Loucy (cell line): Measurements from ENCODE around the gene TMEM82.

Experiments used
- H2AFZ ChIP-seq: fragments of 200-600 bp; sonication (generic); 2 replicates; pipeline ENCODE4 v1.6.0; 2016; ENCODE audit warnings: antibody characterized with exemption, mild to moderate bottlenecking, low read length, moderate library complexity
- H3F3A ChIP-seq: fragments of 200-600 bp; 2 replicates; pipeline ENCODE4 v1.6.0; 2016; ENCODE audit warnings: antibody characterized with exemption, low read depth, mild to moderate bottlenecking
- H3K27me3 ChIP-seq: fragments of 200-600 bp; sonication (generic); 2 replicates; pipeline ENCODE4 v1.6.1; 2014; ENCODE audit warnings: low read length, mild to moderate bottlenecking; ENCODE audit not compliant: insufficient read depth, poor library complexity, severe bottlenecking
- H3K36me3 ChIP-seq: fragments of 200-600 bp; sonication (generic); 2 replicates; pipeline ENCODE4 v1.6.1; 2016; ENCODE audit warnings: low read length; ENCODE audit not compliant: insufficient read depth
- H3K4me1 ChIP-seq: fragments of 200-600 bp; sonication (generic); 2 replicates; pipeline ENCODE4 v1.5.1; 2014; ENCODE audit warnings: low read length, mild to moderate bottlenecking; ENCODE audit not compliant: insufficient read depth, poor library complexity, severe bottlenecking
- H3K4me2 ChIP-seq: fragments of 200-600 bp; sonication (generic); 2 replicates; pipeline ENCODE4 v1.6.0; 2014; ENCODE audit warnings: antibody characterized with exemption, low read length, low read depth, mild to moderate bottlenecking; ENCODE audit not compliant: poor library complexity, severe bottlenecking
- H3K4me3 ChIP-seq: fragments of 200-600 bp; sonication (generic); 2 replicates; pipeline ENCODE4 v1.5.1; 2014; ENCODE audit warnings: low read length, mild to moderate bottlenecking, mixed read lengths; ENCODE audit not compliant: poor library complexity, severe bottlenecking
- H3K79me2 ChIP-seq: fragments of 200-600 bp; sonication (generic); 2 replicates; pipeline ENCODE4 v1.6.1; 2014; ENCODE audit warnings: low read length; ENCODE audit not compliant: insufficient read depth
- H3K9ac ChIP-seq: fragments of 200-600 bp; sonication (generic); 2 replicates; pipeline ENCODE4 v1.6.0; 2014; ENCODE audit warnings: mild to moderate bottlenecking, low read depth, low read length, moderate library complexity; ENCODE audit not compliant: poor library complexity, severe bottlenecking
- H3K9me2 ChIP-seq: fragments of 200-600 bp; sonication (generic); replicated peaks from 2 replicates; pipeline ENCODE4 v1.6.1; 2016; ENCODE audit warnings: low read depth, low read length, mixed read lengths
- H3K9me3 ChIP-seq: fragments of 200-600 bp; sonication (generic); 2 replicates; pipeline ENCODE4 v1.6.1; 2014; ENCODE audit warnings: mild to moderate bottlenecking, antibody characterized with exemption, low read length, low read depth; ENCODE audit not compliant: insufficient read depth
- H4K20me1 ChIP-seq: fragments of 200-600 bp; sonication (generic); 2 replicates; pipeline ENCODE4 v1.6.0; 2014; ENCODE audit warnings: antibody characterized with exemption, low read length, mild to moderate bottlenecking; ENCODE audit not compliant: insufficient read depth, poor library complexity, severe bottlenecking
- EZH2phosphoT487 ChIP-seq: fragments of 200-600 bp; IDR thresholded peaks from 2 replicates; pipeline ENCODE4 v1.6.1; 2018; ENCODE audit warnings: antibody characterized with exemption, mild to moderate bottlenecking, moderate library complexity, borderline replicate concordance
- TF ChIP-seq, protein P1 (sequence below): fragments of 200-600 bp; sonication (generic); conservative IDR thresholded peaks from 2 replicates; pipeline ENCODE4 v1.5.1; 2014; ENCODE audit warnings: mild to moderate bottlenecking, antibody characterized with exemption, low read length

TMEM82 gene

GRCh38 chr1:15751717-15752116 lies 9.4 kb downstream of the TMEM82 start:
- TF ChIP-seq, protein P1, sequence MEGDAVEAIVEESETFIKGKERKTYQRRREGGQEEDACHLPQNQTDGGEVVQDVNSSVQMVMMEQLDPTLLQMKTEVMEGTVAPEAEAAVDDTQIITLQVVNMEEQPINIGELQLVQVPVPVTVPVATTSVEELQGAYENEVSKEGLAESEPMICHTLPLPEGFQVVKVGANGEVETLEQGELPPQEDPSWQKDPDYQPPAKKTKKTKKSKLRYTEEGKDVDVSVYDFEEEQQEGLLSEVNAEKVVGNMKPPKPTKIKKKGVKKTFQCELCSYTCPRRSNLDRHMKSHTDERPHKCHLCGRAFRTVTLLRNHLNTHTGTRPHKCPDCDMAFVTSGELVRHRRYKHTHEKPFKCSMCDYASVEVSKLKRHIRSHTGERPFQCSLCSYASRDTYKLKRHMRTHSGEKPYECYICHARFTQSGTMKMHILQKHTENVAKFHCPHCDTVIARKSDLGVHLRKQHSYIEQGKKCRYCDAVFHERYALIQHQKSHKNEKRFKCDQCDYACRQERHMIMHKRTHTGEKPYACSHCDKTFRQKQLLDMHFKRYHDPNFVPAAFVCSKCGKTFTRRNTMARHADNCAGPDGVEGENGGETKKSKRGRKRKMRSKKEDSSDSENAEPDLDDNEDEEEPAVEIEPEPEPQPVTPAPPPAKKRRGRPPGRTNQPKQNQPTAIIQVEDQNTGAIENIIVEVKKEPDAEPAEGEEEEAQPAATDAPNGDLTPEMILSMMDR, result no peak
- no peak for TF ChIP-seq EZH2phosphoT487
- no peaks in the 10 kb centered on the region for H3K79me2 ChIP-seq
- H2AFZ ChIP-seq, result no peak overlapping the region
- no peak overlapping the region for H3K4me3 ChIP-seq
- H3K9me3 ChIP-seq, result no peaks in the 10 kb centered on the region
- H4K20me1 ChIP-seq, result no peaks in the 10 kb centered on the region
- H3F3A ChIP-seq, result no peaks in the 10 kb centered on the region
- H3K9ac ChIP-seq, result no peak overlapping the region
- no peaks in the 10 kb centered on the region for H3K27me3 ChIP-seq
- H3K4me1 ChIP-seq, result no peaks in the 10 kb centered on the region
- no peaks in the 10 kb centered on the region for H3K9me2 ChIP-seq
- H3K4me2 ChIP-seq, result no peak overlapping the region
- no peaks in the 10 kb centered on the region for H3K36me3 ChIP-seq

DNA sequence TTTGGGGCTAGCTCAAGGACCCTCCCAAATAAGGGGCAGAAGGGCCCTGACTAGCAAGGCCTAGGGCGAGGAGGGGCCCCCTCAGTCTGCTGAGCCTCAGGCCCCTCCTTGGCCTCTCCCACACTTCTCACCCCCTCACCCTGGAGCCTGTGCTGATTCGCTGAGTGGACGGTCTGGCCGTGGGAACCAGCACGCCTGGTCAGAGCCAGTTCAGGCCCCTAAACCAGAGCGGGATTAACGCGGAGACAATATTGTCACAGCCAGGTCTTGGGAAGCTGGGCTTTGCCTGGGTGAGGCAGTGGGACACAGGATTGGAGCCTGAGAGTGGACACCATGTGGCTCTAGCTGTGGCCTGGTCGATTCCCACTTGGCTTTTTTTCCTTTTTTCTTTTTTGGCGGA lies 11.5 kb downstream of the TMEM82 start:
- Histone ChIP-seq H2AFZ (no peak overlapping the region), H3K9me2 (no peaks in the 10 kb centered on the region), H3K79me2 (no peaks in the 10 kb centered on the region), H3F3A (no peaks in the 10 kb centered on the region), H3K9me3 (no peaks in the 10 kb centered on the region), H3K27me3 (no peaks in the 10 kb centered on the region), H3K4me1 (no peaks in the 10 kb centered on the region), H3K9ac (no peak overlapping the region), H4K20me1 (no peaks in the 10 kb centered on the region), H3K4me3 (no peak overlapping the region), H3K36me3 (no peaks in the 10 kb centered on the region), H3K4me2 (no peak overlapping the region)
- TF ChIP-seq, protein P1, result no peak
- no peak for TF ChIP-seq EZH2phosphoT487

- no peaks in the 10 kb centered on the region for H3K9me2 ChIP-seq
Observed at GRCh38 chr1:15755021-15755645, 12.8 kb downstream of the TMEM82 start.

More at GRCh38 chr1:15755021-15755645, 12.8 kb downstream of the TMEM82 start:
- H3F3A ChIP-seq, result no peaks in the 10 kb centered on the region
- H4K20me1 ChIP-seq, result no peaks in the 10 kb centered on the region
- H3K27me3 ChIP-seq, result no peaks in the 10 kb centered on the region
- H3K4me3 ChIP-seq, result no peak overlapping the region
- H3K9ac ChIP-seq, result no peak overlapping the region
- no peaks in the 10 kb centered on the region for H3K36me3 ChIP-seq
- H3K4me2 ChIP-seq, result no peak overlapping the region
- H3K9me3 ChIP-seq, result no peaks in the 10 kb centered on the region
- H2AFZ ChIP-seq, result no peak overlapping the region
- H3K79me2 ChIP-seq, result no peaks in the 10 kb centered on the region
- no peaks in the 10 kb centered on the region for H3K4me1 ChIP-seq
- TF ChIP-seq, protein P1, result no peak
- TF ChIP-seq EZH2phosphoT487, result no peak
